NCI-H2029 (cell line): Measurements from ENCODE around the gene P2RX7.
"Not testable (repeated sequence)": the region's sequence is repeated elsewhere in the genome, so short reads cannot be mapped to it uniquely, and the experiment has no call there.

ENCODE experiments used
- DNase-seq: peaks from one replicate; lab custom pipeline; 2025; lab: John Stamatoyannopoulos, UW

The P2RX7 gene

GRCh38 chr12:121170611-121171260 is 38.1 kb downstream of the P2RX7 start:
- no peak for DNase-seq

DNA sequence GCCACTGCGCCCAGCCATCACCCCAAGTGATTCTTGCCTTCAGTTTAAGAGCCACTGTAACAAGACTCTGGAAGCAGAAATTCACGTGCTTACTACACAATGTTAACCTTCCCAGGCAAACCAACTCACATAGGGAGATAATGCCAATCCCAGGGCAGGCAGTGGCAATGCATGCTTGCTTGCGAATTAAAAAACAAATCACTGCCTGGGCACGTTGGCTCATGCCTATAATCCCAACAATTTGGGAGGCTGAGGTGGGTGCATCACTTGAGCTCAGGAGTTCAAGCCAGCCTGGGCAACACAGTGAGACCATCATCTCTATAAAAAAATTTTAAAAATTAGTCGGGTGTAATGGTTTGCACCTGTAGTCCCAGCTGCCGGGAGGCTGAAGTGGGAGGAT is 39.5 kb downstream of the P2RX7 start:
- DNase-seq = no peak

DNA sequence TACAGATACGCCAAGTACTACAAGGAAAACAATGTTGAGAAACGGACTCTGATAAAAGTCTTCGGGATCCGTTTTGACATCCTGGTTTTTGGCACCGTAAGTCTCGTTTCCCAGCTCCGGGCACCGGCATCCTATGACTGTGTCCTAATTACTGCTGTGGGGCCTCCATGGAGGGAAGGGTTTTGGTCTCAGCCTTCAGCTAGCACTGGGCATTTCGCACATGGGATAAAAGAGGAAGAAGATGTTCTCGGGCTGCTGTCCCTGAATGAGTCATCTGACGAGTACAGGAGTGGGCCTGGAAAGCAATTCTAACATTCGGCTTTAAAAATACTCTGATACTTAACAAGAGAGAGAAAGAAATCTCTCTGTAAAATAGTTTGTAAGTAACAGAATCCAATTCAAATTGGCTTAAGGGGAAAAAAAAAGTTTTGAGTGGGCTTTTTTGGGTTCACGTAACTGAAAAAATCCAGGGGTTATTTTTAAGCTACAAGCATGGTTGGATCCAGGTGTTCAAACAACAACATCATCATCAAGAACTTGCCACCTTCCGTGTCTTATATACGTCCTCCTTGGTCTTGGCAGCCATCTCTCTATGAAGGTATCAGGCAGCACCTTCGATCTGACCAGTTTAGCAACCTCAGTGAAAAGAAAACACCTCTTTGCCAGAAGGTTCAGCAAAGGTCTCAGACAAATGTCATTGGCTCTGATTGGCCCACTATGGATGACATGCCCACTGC is 42.9 kb downstream of the P2RX7 start:
- DNase-seq = no peak

- no peak for DNase-seq
Observed at GRCh38 chr12:121176826-121177529, 44.3 kb downstream of the P2RX7 start.

GRCh38 chr12:121181181-121181580 is 48.5 kb downstream of the P2RX7 start:
- DNase-seq = no peak

GRCh38 chr12:121182222-121182893 is 49.7 kb downstream of the P2RX7 start:
- no peak for DNase-seq

DNA sequence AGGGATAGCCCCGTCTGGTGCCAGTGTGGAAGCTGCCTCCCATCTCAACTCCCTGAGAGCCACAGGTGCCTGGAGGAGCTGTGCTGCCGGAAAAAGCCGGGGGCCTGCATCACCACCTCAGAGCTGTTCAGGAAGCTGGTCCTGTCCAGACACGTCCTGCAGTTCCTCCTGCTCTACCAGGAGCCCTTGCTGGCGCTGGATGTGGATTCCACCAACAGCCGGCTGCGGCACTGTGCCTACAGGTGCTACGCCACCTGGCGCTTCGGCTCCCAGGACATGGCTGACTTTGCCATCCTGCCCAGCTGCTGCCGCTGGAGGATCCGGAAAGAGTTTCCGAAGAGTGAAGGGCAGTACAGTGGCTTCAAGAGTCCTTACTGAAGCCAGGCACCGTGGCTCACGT is 51.7 kb downstream of the P2RX7 start:
- no peak for DNase-seq

GRCh38 chr12:121184984-121185889 is 52.6 kb downstream of the P2RX7 start:
- DNase-seq = no peak

DNA sequence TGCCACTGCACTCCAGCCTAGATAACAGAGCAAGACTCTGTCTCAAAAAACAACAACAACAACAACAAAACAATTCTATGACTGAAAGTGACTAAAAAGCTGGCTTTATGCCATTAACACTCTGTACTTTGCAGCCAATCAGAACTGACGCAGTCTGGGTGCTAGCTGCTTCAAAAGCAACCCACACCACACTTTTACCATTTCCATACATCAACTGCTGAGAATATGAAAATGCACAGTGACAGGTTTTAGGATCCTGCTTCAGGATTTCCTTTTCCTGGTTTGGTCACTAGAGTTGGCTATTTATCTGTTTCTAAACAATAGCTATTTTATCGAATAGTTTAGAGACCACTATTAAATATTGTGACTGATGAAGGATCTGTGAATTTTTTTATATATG is 54.1 kb downstream of the P2RX7 start:
- no peak for DNase-seq

GRCh38 chr12:121187501-121187900 is 54.8 kb downstream of the P2RX7 start:
- DNase-seq = no peak

- no peak for DNase-seq
Observed at GRCh38 chr12:121188227-121188626, 55.6 kb downstream of the P2RX7 start.

DNA sequence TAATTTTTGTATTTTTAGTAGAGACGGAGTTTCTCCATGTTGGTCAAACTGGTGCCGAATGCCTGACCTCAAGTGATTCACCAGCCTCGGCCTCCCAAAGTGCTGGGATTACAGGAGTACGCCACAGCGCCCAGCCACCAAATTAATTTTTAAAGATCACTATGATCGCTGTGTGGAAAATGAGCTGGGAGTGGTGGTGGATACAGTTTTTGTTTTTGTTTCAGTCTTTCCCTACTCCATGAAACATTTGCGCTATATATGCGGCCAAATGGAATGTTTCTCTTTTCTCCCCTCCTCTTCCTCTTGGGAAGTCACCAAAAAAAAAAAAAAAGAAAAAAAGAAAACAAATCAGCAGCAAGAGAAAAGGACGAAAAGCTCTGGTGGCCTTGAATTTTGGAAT is 56.5 kb downstream of the P2RX7 start:
- no peak for DNase-seq

- no peak for DNase-seq
Observed at GRCh38 chr12:121189619-121190155, 57.0 kb downstream of the P2RX7 start.

DNA sequence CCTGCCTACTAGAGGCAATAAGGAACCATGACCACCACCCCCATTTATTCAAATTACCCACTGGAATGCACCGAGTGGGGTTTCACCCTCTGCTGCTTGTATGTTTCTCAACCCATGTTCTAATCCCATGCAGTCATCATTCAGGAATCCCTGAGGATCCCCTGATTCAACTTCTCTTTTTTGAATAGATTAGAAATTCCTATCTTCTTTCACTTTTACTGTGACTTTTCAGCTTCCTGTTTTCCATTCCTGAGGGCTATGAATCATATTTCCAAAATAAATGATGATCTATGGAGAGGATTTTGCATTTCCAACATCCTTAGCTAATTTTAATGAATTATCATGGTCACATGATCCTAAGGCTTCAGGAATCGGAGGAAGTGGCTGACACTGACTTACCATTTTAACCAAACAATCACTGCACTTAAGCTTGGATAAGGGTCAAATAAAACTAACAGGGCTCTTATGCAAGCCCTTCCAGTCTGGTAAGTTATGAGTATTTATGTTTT is 57.9 kb downstream of the P2RX7 start:
- no peak for DNase-seq

DNA sequence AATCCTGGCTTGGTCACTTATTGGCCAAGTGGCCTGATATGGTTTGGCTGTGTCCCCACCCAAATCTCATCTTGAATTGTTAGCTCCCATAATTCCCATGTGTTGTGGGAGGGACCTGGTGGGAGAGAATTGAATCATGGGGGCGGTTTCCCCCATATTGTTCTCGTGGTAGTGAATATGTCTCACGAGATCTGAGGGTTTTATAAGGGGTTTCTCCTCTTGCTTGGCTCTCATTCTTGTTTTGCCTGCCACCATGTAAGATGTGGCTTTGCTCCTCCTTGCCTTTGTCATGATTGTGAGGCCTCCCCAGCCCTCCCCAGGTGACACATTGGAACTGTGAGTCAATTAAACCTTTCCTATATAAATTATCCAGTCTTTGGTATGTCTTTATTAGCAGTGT is 58.5 kb downstream of the P2RX7 start:
- DNase-seq = no peak

DNA sequence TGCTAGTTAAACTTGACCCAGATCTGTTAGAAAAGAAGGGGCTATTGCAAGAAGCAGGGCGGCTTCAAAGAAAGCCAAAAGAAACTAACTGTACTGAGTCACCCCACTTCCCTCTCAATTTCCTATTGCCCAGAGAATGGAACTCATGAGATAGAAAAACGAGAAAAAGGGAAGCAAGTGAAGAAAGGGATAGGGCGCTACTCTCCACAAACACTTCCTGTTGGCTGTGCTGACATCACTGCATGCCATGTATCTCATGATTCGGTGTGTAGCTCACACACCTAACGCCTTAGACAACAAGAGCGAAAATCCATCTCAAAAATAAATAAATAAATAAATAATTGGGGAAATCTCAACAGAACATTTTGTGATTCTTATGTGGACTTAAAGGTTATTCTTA is 64.2 kb downstream of the P2RX7 start:
- DNase-seq = no peak

DNA sequence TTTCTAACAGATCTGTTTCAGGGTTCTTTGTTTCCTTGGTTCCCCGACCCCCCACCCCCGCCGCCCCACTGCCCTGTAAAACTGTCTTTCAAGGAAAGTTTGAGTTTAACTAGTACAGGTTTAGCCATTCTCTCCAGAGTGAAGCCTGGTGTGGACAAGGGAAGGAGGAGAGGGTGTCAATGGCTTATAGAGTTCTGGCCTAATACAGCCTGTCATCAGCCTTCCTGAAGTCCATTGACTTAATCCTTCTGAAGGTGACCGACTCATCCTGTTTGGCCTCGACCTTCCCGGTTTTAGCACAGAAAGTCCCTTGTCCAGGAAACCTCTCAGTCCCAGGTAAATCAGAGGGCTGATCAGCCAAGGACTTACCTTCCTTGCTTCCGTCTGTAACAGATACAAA is 66.3 kb downstream of the P2RX7 start:
- no peak for DNase-seq

GRCh38 chr12:121201140-121201539 is 68.5 kb downstream of the P2RX7 start:
- DNase-seq = not testable (repeated sequence)

GRCh38 chr12:121202407-121203355 is 70.0 kb downstream of the P2RX7 start:
- no peak for DNase-seq

- DNase-seq = no peak
Observed at GRCh38 chr12:121203482-121203881, 70.8 kb downstream of the P2RX7 start.
